SK-N-MC (cell line): Measurements from ENCODE around the gene UNC13A.
A peak's percentile ranks its signal among the peaks of the same experiment; 100 is the strongest.

ENCODE experiments used
- DNase-seq: peaks from one replicate; pipeline ENCODE4 v3.0.0-alpha.2; 2011; ENCODE audit warnings: low read depth, low spot score
- H3K27ac ChIP-seq: fragments of 200-600 bp; sonication (generic); 2 replicates; pipeline ENCODE4 v1.5.1; 2016; ENCODE audit warnings: mixed run types
- H3K36me3 ChIP-seq: fragments of 200-600 bp; sonication (generic); 2 replicates; pipeline ENCODE4 v1.6.1; 2017; ENCODE audit warnings: antibody characterized with exemption, low read length, mixed read lengths; ENCODE audit not compliant: insufficient read depth
- H3K4me3 ChIP-seq: fragments of 200-600 bp; sonication (generic); 2 replicates; pipeline ENCODE4 v1.5.1; 2016
- H3K9ac ChIP-seq: fragments of 200-600 bp; sonication (generic); 2 replicates; pipeline ENCODE4 v1.8.0; 2017; ENCODE audit warnings: mixed run types, mixed read lengths; ENCODE audit not compliant: insufficient read length
- H3K9me3 ChIP-seq: fragments of 200-600 bp; sonication (generic); 2 replicates; pipeline ENCODE4 v1.6.1; 2017; ENCODE audit warnings: low read depth, mild to moderate bottlenecking, antibody characterized with exemption, low read length, moderate library complexity, mixed read lengths
- EZH2 ChIP-seq: fragments of 200-600 bp; sonication (generic); IDR thresholded peaks from one replicate; pipeline ENCODE4 v1.6.1; 2017; ENCODE audit warnings: antibody characterized with exemption
- FOXP2 ChIP-seq: optimal IDR thresholded peaks from 2 replicates; pipeline ENCODE3; 2011; ENCODE audit warnings: mild to moderate bottlenecking, moderate library complexity; ENCODE audit not compliant: insufficient read depth; ENCODE audit errors: extremely low read length, control extremely low read depth
- POLR2AphosphoS5 ChIP-seq: IDR thresholded peaks from 2 replicates; pipeline ENCODE4 v1.6.1; 2012; ENCODE audit warnings: mild to moderate bottlenecking, low read depth, low read length, borderline replicate concordance

The UNC13A gene

GRCh38 chr19:17620696-17621095 is 67.5 kb downstream of the UNC13A start:
- Histone ChIP-seq H3K4me3 (no peak overlapping the region), H3K27ac (no peak overlapping the region), H3K9ac (no peak overlapping the region), H3K9me3 (no peaks in the 10 kb centered on the region), H3K36me3 (no peaks in the 10 kb centered on the region)
- DNase-seq = no peak
- TF ChIP-seq POLR2AphosphoS5 = no peak
- TF ChIP-seq FOXP2 = no peak
- TF ChIP-seq EZH2 = no peak

- H3K27ac ChIP-seq = no peak overlapping the region
- no peak for DNase-seq
- H3K4me3 ChIP-seq = no peak overlapping the region
- no peak for TF ChIP-seq POLR2AphosphoS5
- no peak for TF ChIP-seq FOXP2
- no peak for TF ChIP-seq EZH2
- no peak overlapping the region for H3K9ac ChIP-seq
- no peaks in the 10 kb centered on the region for H3K9me3 ChIP-seq
- no peaks in the 10 kb centered on the region for H3K36me3 ChIP-seq
These were observed 69.2 kb downstream of the UNC13A start for GRCh38 chr19:17618936-17619335.

GRCh38 chr19:17618281-17618903 is 69.8 kb downstream of the UNC13A start:
- Histone ChIP-seq H3K36me3 (no peaks in the 10 kb centered on the region), H3K27ac (no peak overlapping the region), H3K9me3 (no peaks in the 10 kb centered on the region), H3K9ac (no peak overlapping the region), H3K4me3 (no peak overlapping the region)
- TF ChIP-seq POLR2AphosphoS5 (no peak), FOXP2 (no peak), EZH2 (no peak)
- DNase-seq = no peak

- no peak for DNase-seq
- no peak overlapping the region for H3K27ac ChIP-seq
- no peaks in the 10 kb centered on the region for H3K36me3 ChIP-seq
- no peaks in the 10 kb centered on the region for H3K9me3 ChIP-seq
- no peak overlapping the region for H3K4me3 ChIP-seq
- no peak overlapping the region for H3K9ac ChIP-seq
- TF ChIP-seq FOXP2 (no peak), EZH2 (no peak), POLR2AphosphoS5 (no peak)
These were observed 70.4 kb downstream of the UNC13A start for GRCh38 chr19:17617807-17618192.

DNA sequence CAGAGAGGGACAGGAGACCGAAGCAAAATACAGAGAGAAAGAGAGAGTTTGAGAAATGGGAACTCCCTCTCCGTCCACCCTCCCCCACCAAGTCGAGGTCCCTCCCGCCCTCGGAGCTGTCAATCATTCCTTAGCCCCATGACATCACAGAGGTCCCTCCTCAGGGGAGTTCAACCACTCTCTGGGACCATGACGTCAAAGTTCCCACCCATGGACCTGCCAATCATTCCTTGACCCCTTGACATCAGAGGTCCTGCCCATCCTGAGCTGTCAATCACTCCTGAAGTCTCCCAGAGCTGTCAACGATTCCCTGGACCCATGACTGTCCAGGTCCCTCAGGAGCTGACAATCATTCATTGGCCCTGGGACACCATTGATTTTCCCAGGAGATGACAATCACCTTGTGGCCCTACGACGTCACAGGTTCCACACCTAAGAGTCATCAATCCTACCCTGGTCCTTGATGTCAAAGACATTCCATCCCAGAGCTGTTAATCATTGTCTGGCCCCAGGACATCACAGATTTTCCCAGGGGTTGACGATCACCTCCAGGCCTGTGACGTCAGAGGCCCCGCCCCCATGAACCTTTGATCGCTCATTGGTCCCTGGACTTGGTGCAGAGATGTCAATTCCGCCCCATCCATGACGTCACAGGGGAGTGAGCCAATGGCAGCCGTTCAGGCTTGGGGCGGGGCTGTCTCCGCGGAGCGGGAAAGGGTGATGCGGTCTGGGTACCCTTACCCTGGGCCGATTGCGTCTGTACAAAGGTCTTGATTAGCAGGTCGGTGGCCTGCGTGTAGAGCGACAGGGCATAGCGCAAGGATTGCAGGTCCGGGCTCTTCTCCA is 71.0 kb downstream of the UNC13A start:
- no peak for DNase-seq
- no peaks in the 10 kb centered on the region for H3K36me3 ChIP-seq
- H3K4me3 ChIP-seq = peak overlapping the region; percentile 45; the same call in 1 of the 2 replicates
- TF ChIP-seq EZH2 (no peak), POLR2AphosphoS5 (no peak), FOXP2 (no peak)
- no peak overlapping the region for H3K9ac ChIP-seq
- H3K27ac ChIP-seq = no peak overlapping the region
- H3K9me3 ChIP-seq = no peaks in the 10 kb centered on the region

DNA sequence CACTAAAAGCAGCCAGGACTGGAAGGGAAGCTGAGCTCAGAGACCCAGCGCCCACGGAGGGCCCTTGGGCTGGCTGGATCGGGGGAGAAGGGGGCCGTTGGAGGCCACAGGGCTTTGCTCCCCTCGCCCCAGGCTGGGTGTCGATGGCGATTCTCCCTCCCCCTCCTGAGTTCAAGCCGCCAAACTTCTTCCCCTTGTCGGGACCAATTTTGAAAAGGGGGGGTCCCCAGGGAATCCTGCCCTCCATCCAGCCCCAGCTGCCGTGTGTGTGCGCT is 71.5 kb downstream of the UNC13A start:
- Histone ChIP-seq H3K9ac (no peak overlapping the region), H3K9me3 (no peaks in the 10 kb centered on the region), H3K4me3 (peak overlapping the region; percentile 45), H3K36me3 (no peaks in the 10 kb centered on the region), H3K27ac (no peak overlapping the region)
- TF ChIP-seq EZH2 (no peak), POLR2AphosphoS5 (no peak), FOXP2 (no peak)
- no peak for DNase-seq

- H3K4me3 ChIP-seq = peak overlapping the region; percentile 45
- no peaks in the 10 kb centered on the region for H3K36me3 ChIP-seq
- TF ChIP-seq POLR2AphosphoS5 (no peak), FOXP2 (no peak)
- H3K9me3 ChIP-seq = no peaks in the 10 kb centered on the region
- H3K27ac ChIP-seq = no peak overlapping the region
- no peak for DNase-seq
- no peak overlapping the region for H3K9ac ChIP-seq
These were observed 72.1 kb downstream of the UNC13A start for GRCh38 chr19:17615889-17616685.

DNA sequence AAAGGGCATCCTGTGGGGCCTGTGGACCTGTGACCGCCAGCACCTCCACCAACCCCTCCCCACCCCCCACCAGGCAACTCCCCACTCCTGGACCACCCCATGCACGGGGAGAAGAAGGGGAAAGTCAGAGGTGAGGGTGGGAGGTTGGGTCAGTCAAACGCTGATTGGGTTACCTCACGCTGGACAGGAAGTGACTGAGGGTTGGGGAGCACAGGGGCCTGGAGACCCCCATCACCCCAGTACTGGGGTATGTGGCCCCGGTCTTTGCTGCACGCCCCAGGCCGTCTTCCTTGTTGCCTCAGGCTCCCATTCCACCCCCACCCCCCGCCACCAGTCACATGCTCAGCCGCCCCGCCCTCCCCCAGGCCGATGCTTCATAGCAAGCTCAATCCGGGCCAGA is 73.7 kb downstream of the UNC13A start:
- no peak overlapping the region for H3K9ac ChIP-seq
- DNase-seq = no peak
- H3K27ac ChIP-seq = no peak overlapping the region
- no peak overlapping the region for H3K4me3 ChIP-seq
- no peaks in the 10 kb centered on the region for H3K9me3 ChIP-seq
- H3K36me3 ChIP-seq = no peaks in the 10 kb centered on the region
- TF ChIP-seq FOXP2 (no peak), POLR2AphosphoS5 (no peak), EZH2 (no peak)
